ENCODE results near the gene PTPRN2.
"Not testable (repeated sequence)": the region's sequence is repeated elsewhere in the genome, so short reads cannot be mapped to it uniquely, and the experiment has no call there.

PTPRN2 gene

DNA sequence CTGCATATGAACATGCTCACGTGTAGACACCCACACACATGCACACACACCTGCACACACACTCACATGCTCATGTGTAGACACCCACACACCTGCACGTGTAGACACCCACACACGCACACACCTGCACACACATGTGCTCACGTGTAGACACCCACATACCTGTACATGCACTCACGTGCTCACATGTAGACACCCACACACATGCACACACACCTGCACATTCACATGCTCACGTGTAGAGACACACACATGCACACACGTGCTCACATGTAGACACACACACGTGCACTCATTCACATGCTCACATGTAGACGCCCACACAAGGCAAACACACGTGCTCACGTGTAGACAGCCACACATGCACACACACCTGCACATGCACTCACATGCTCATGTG, 275.8 kb downstream of the PTPRN2 start:
- TF ChIP-seq, protein P1, sequence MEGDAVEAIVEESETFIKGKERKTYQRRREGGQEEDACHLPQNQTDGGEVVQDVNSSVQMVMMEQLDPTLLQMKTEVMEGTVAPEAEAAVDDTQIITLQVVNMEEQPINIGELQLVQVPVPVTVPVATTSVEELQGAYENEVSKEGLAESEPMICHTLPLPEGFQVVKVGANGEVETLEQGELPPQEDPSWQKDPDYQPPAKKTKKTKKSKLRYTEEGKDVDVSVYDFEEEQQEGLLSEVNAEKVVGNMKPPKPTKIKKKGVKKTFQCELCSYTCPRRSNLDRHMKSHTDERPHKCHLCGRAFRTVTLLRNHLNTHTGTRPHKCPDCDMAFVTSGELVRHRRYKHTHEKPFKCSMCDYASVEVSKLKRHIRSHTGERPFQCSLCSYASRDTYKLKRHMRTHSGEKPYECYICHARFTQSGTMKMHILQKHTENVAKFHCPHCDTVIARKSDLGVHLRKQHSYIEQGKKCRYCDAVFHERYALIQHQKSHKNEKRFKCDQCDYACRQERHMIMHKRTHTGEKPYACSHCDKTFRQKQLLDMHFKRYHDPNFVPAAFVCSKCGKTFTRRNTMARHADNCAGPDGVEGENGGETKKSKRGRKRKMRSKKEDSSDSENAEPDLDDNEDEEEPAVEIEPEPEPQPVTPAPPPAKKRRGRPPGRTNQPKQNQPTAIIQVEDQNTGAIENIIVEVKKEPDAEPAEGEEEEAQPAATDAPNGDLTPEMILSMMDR (IDR thresholded peaks at IDR 0.05; ENCODE audit: low read depth, low read length): no peak

DNA sequence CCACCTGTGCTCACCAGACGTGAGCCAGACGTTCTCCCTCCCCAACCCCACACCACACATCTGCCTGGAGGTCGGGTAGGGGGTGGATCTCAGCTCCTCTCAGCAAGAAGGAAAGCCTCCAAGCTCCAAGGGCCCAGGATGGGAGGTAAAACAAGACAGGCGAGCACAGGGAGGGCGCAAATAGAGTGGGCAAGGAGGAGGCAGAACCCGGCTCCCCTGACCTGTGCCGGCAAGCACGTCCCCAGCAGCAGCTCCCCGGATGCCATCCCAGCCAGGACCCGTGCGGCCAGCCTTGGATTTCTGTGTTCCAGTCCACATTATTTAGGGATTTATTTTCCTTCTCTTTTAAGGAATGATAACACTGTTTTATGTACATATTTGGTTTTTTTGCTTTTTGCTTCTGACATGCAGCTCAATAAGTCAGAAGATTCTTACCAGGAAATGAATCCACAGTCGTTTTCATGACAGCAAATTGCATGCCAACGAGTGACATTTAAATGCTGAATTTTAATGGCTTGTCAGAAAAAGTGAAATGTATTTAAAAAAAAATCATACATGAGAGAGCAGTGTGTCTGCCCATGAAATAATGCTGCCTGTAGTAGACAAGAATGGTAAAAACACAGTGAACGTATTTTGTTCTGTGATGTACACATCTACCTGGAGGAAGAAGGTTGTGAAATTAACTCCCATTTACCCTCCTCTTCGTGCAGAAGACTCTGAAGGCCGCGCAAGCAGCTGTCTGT, 276.5 kb downstream of the PTPRN2 start:
- TF ChIP-seq, protein P1 (IDR thresholded peaks at IDR 0.05; ENCODE audit: low read depth, low read length): no peak

More for the DNA sequence above, 275.8 kb downstream of the PTPRN2 start:
- DNase-seq (ENCODE audit: extremely low read depth, low read depth): no peak

DNA sequence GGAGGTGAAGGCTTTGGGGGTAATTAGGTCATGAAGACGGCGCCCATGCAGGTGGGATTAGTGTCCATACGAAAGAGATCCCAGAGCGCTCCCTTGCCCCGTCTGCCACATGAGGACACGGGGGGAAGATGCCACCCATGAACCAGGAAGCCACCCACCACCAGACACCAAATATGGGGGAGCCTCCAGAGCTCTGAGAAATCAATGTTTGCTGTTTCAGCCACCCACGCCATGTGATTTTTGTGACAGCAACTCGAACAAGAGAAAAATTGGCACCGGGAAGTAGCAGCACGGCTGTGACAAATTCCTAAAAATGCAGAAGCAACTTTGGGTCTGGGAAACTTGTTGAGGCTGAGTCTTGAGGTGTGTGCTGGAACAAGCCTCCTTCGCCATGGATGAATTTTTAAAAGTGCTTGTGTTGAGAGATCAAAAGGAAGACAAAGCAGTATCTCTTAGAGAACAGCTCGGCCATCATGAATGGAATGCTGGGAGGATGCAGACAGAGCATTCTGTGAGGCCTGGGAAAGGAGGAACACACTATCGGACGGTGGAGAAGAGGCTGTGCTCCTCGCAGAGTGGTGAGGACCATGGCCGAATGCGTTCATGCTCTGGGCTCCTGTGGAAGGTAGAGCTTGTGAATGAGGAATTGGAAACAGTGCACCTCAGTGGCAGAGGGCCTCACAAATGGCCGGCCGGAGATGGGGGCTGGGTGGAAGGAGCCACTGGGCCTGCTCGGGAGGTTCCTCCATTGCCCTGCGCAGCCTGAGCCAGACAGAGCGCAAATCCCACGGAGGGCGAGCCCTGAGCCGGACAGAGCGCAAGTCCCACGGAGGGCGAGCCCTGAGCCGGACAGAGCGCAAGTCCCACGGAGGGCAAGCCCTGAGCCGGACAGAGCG, 277.5 kb downstream of the PTPRN2 start:
- TF ChIP-seq, protein P1 (IDR thresholded peaks at IDR 0.05; ENCODE audit: low read depth, low read length): no peak
- no peak for DNase-seq (ENCODE audit: extremely low read depth, low read depth)

More for the DNA sequence above, 276.5 kb downstream of the PTPRN2 start:
- DNase-seq (ENCODE audit: extremely low read depth, low read depth): no peak

DNA sequence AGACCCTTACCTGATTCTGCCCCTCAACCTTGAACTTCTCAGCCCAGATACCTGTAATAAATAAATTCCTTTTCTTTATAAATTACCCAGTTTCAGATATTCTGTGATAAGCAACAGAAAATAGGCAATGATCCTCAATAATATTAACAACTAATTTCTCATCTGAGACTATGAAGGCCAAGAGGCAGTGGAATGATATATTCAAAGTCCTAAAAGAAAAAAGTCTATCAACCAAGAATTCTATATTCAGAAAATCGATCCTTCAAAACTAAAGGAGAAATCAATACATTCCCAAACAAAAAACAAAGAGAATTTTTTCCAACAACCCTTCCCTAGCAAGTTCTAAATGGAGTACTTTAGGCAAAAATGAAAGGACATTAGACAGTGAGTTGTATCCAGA, 279.6 kb downstream of the PTPRN2 start:
- no peak for DNase-seq (ENCODE audit: extremely low read depth, low read depth)

DNA sequence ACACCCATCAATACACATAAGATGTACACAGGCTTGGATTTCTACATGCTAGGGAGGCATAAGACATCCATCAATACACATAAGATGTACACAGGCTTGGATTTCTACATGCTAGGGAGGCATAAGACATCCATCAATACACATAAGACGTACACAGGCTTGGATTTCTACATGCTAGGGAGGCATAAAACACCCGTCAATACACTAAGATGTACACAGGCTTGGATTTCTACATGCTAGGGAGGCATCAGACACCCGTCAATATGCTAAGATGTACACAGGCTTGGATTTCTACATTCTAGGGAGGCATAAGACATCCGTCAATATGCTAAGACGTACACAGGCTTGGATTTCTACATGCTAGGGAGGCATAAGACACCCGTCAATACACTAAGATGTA, 283.6 kb downstream of the PTPRN2 start:
- not testable (repeated sequence) for DNase-seq (ENCODE audit: extremely low read depth, low read depth)

More for the DNA sequence above, 279.6 kb downstream of the PTPRN2 start:
- TF ChIP-seq, protein P1 (IDR thresholded peaks at IDR 0.05; ENCODE audit: low read depth, low read length): no peak

DNA sequence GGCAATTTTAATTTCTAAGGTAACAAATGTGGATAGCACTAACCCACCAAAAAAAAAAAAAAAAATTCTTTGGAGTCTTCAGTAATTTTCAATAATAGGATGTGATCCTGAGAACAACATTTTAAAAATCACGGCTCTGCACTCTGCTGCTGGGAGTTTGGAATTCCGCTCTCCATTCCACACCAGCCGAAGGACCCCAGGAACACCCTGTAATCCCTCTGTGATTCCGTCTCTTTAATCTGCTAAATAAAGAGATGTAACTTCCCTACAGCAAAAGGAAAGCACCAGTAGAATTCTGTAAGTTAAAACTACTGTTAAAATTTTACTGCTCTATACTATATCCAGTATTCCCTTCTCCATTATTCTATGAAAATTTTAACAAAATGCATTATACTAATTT, 284.5 kb downstream of the PTPRN2 start:
- no peak for DNase-seq (ENCODE audit: extremely low read depth, low read depth)
- TF ChIP-seq, protein P1 (IDR thresholded peaks at IDR 0.05; ENCODE audit: low read depth, low read length): no peak

DNA sequence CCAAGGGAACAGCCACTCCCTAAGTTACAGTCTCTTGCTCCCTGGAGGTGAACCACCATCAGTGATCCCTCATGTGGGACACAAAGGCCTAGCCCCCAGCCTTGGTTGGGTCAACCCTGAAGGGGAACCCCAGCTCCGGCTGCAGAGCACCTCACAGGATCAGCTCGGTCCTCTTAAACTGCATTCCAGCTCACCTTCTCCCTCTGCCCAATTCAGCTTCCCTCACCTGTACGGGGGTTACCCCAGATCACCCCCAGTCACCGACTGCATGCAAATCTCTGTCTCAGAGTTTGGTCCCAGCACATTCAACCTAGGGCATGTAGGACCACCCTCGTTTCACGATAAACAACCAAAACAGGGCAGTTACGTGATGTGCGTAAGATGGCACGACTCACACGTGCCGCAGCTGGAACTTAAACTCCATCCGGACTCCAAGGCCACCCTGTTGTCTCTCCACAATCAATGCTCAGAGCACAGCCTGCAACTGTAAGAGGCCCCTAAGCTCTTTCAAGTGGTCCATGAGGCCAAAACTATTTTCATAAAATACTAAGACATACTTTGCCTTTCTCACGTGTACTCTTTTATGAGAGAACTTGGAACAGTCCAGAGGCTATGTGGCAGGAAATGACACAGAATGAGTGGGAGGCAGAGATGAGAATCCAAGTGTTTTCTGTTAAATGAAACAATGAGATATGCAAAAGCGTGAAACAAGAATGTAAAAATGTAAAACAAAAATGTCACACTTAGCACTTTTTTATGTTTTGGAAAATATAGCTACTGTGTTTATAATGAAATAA, 285.2 kb downstream of the PTPRN2 start:
- DNase-seq (ENCODE audit: extremely low read depth, low read depth): no peak
- TF ChIP-seq, protein P1 (IDR thresholded peaks at IDR 0.05; ENCODE audit: low read depth, low read length): no peak

Data from AG09319 (cell line).